ENCODE data around the gene HOXA9. TPM values are rescaled to one million over a fixed set of nuclear protein-coding genes. Genes with fewer than 3 reads are reported as not detected.
A peak's percentile ranks its signal among the peaks of the same experiment; 100 is the strongest.

The HOXA9 gene
- total RNA-seq, 1 donor from 2014 or later, result not detected

DNA sequence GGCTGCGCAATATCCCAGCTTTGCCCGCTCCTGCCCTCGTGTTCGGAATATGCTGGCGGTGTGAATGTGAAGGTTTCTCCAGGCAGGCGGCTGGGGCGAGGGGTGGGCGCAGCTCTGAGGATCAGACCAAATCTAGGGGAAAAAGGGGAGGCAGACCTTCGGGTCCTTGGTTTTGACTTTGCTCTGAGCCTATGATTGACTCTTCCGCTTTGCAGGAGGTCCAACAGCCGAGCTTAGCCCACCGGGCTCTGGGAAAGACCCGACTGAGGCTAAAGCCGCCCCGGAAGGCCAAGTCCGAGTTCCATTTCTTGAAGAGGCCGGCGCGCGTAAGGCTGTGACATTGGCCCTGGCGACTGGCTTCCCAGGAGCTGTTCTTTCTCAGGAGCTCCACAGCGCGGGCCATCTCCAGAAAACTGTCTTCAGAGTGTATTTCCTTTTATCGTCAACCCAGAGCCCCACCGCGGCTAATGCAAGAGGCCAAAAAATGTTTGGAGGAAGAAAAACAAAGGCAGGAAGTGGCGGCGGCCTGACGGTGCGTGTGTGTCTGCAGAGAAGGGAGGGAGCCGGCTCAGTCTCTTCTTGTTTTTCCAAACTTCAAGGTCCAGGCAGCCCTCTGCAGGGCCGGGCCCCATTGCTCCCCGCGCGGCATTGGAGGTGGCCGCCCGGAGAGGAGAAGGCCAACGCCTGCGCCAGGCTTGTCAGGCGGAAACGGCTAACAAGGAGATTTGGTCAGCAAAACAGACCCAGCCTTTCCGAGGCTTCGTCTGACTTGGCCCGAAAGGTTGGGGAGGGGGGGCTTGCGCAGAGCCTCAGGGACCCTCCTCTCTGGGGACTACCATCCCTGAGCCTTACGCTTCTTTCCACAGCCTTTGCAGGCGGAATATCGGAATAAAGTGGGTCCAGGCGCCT, 23.3 kb upstream of the HOXA9 start:
- no peak overlapping the region for H3K27ac Mint-ChIP-seq
- peak overlapping the region; percentile 9 for H3K4me3 Mint-ChIP-seq (ENCODE audit: low read depth)
- H3K27me3 Mint-ChIP-seq, result peaks cover 95% of the 10 kb centered on the region
- no peaks in the 10 kb centered on the region for H3K36me3 Mint-ChIP-seq (ENCODE audit: insufficient read depth)
- no peaks in the 10 kb centered on the region for H3K9me3 Mint-ChIP-seq (ENCODE audit: low read depth)
- no peak for DNase-seq (ENCODE audit: low spot score, unreplicated experiment)
- peaks cover 6% of the 10 kb centered on the region for H3K4me1 Mint-ChIP-seq (ENCODE audit: low read depth)
- TF ChIP-seq, protein P1, sequence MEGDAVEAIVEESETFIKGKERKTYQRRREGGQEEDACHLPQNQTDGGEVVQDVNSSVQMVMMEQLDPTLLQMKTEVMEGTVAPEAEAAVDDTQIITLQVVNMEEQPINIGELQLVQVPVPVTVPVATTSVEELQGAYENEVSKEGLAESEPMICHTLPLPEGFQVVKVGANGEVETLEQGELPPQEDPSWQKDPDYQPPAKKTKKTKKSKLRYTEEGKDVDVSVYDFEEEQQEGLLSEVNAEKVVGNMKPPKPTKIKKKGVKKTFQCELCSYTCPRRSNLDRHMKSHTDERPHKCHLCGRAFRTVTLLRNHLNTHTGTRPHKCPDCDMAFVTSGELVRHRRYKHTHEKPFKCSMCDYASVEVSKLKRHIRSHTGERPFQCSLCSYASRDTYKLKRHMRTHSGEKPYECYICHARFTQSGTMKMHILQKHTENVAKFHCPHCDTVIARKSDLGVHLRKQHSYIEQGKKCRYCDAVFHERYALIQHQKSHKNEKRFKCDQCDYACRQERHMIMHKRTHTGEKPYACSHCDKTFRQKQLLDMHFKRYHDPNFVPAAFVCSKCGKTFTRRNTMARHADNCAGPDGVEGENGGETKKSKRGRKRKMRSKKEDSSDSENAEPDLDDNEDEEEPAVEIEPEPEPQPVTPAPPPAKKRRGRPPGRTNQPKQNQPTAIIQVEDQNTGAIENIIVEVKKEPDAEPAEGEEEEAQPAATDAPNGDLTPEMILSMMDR (IDR thresholded peaks at IDR 0.05; ENCODE audit: unreplicated experiment), result no peak

DNA sequence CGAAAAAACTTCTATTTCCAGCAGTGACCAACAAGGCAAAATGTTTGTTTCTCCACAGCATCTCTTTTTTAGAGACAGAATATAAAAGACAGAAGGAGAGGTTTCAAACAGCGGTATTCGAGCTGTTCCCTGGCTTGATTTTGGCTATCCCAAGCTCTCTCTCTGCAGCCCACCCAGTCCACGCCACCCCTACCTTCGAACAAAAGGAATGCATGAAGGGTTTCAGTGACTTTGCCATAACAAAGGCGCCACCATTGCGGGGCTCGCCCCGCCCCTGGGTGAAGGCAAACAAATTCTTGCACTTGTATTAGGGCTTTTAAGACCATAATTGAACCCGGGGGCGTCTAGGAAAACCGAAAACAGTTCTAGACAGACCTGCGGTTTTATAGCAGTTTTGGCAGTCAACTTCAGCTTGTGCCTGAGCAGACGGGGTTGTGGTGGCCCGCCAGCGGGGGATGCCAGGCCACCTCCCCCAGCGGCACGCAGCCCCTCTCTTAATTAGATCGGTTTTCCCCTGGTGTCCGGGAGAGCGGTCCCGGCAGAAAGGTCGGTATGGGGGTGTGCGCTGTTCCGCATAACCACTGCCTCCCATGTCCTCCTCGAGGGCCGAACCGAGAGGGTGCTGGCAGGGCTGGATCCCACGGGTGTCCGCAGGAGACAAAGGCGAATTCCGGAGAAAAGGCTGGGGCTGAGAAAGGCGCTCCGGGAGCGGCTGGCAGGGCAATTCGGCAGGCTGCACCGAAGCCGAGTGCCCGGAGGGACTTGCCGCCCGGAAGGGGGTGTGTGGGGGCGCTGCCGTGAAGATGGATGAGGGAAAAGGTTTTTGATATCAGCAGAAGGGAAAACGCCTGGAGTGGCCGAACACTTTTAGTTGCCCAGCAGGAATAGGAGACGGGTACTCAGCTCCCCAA, 22.4 kb upstream of the HOXA9 start:
- TF ChIP-seq, protein P1 (IDR thresholded peaks at IDR 0.05; ENCODE audit: unreplicated experiment), result no peak
- peaks cover 6% of the 10 kb centered on the region for H3K4me1 Mint-ChIP-seq (ENCODE audit: low read depth)
- no peak overlapping the region for H3K4me3 Mint-ChIP-seq (ENCODE audit: low read depth)
- no peaks in the 10 kb centered on the region for H3K36me3 Mint-ChIP-seq (ENCODE audit: insufficient read depth)
- H3K27me3 Mint-ChIP-seq, result peaks cover 97% of the 10 kb centered on the region
- no peak overlapping the region for H3K27ac Mint-ChIP-seq
- no peaks in the 10 kb centered on the region for H3K9me3 Mint-ChIP-seq (ENCODE audit: low read depth)
- no peak for DNase-seq (ENCODE audit: low spot score, unreplicated experiment)

DNA sequence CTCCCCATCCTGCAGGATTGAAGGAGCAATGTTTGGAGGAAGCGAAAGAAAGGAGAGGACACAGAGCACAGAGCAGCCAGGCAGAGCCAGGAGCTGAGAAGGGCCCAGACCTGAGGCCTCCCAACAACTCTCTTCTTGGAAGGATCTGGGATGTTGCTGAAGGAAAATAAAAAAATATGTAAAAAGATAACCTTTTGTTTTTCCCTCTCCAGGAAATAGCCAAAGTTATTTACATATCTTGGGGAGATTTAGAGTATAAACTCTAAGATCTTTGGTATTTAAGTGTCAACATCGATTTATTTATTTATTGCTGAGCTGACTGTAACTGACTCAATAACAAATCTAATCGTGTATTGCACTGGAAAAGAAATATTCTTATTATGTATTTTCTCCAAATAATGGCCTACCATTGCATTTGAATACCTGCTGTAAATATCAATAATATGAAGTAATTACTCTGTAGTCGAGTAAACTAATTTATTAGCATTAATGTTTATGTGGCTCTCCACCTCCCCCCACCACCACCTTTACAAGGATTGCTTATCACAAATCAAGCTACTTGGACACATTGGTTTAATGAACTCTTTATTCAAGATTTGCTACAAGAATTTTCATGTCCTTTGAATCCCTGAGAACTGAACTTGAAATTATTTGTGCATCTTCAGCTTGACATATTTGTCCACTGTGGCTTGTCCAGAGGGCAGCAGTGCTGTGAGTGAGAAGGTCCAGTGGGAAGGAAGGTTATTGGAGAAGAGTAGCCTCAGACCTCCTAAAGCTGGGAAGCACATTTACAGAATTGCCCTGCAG, 21.5 kb upstream of the HOXA9 start:
- DNase-seq (ENCODE audit: low spot score, unreplicated experiment), result no peak
- Mint-ChIP-seq H3K27me3 (peaks cover 99% of the 10 kb centered on the region), H3K9me3 (ENCODE audit: low read depth) (no peaks in the 10 kb centered on the region), H3K36me3 (ENCODE audit: insufficient read depth) (no peaks in the 10 kb centered on the region), H3K27ac (no peak overlapping the region), H3K4me1 (ENCODE audit: low read depth) (peaks cover 6% of the 10 kb centered on the region), H3K4me3 (ENCODE audit: low read depth) (no peak overlapping the region)
- TF ChIP-seq, protein P1 (IDR thresholded peaks at IDR 0.05; ENCODE audit: unreplicated experiment), result no peak

DNA sequence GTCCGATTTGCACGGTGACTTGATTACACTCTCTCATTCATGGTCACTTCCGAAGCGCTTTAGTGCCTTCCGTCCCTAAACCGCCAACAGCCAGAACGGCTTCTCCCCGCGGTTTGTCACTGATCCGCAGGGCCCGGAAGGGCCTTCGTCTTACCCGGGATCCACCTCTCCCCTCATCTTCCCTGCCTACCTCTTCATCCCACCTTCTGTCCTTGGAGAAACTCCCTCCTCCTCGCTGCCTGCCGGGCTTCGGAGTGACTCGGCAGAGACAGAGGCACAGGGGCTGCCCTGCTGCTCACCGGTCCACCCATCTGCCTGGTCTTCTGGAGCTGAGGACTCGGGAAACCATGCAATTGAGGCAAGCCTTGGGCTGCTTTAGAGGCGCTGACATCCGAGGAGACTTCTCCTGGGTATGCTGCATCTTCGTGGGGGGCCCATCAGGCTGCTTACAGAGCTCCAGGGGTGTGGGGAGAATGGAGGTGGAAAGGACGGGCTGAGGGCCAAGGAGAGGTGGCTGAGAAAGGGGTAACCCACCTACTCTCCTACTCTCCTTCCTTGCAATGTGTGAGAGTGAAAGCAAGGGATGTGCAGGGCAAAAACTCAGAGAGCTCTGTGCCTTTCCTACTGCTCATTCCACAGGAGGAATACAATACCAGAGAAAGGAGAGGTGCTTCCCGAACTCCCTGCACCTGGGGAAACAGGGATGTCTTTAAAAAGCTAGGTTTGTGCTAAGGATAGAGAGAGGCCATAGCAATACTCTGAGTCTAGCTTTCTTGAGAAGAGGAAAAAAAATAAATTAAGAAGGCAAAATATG, 20.7 kb upstream of the HOXA9 start:
- no peak overlapping the region for H3K27ac Mint-ChIP-seq
- H3K9me3 Mint-ChIP-seq (ENCODE audit: low read depth), result no peaks in the 10 kb centered on the region
- H3K27me3 Mint-ChIP-seq, result peaks cover 99% of the 10 kb centered on the region
- no peak for DNase-seq (ENCODE audit: low spot score, unreplicated experiment)
- H3K4me1 Mint-ChIP-seq (ENCODE audit: low read depth), result peaks cover 6% of the 10 kb centered on the region
- H3K36me3 Mint-ChIP-seq (ENCODE audit: insufficient read depth), result no peaks in the 10 kb centered on the region
- H3K4me3 Mint-ChIP-seq (ENCODE audit: low read depth), result no peak overlapping the region
- TF ChIP-seq, protein P1 (IDR thresholded peaks at IDR 0.05; ENCODE audit: unreplicated experiment), result no peak

All from progenitor cell of endocrine pancreas (in vitro differentiated cells).